ENCODE measurements around the gene PLXNA2. TPM values are rescaled to one million over a fixed set of nuclear protein-coding genes. Genes with fewer than 3 reads are reported as not detected.

The PLXNA2 gene
- total RNA-seq, 1 donor from 2014 or later, result 0.82 TPM

GRCh38 chr1:208058756-208059155, 185.4 kb downstream of the PLXNA2 start:
- POLR2A ChIA-PET, result no interaction called here
- no peak for DNase-seq

GRCh38 chr1:208058267-208058666, 185.9 kb downstream of the PLXNA2 start:
- H3K36me3 Mint-ChIP-seq (ENCODE audit: low read depth), result no peaks in the 10 kb centered on the region
- peaks cover 6% of the 10 kb centered on the region for H3K27me3 Mint-ChIP-seq
- H3K4me3 Mint-ChIP-seq, result no peak overlapping the region
- H3K4me1 Mint-ChIP-seq, result no peaks in the 10 kb centered on the region
- no peak for ATAC-seq (ENCODE audit: low read depth)
- no peak overlapping the region for H3K27ac Mint-ChIP-seq
- POLR2A ChIA-PET, result no interaction called here
- DNase-seq, result no peak
- CTCF ChIA-PET, result no interaction called here
- no peak for TF ChIP-seq CTCF (IDR thresholded peaks at IDR 0.05)
- H3K9me3 Mint-ChIP-seq, result no peaks in the 10 kb centered on the region
- intact Hi-C loops (cut with micrococcal nuclease), result no loop called here

More at GRCh38 chr1:208058756-208059155, 185.4 kb downstream of the PLXNA2 start:
- H3K27me3 Mint-ChIP-seq, result peaks cover 6% of the 10 kb centered on the region
- H3K36me3 Mint-ChIP-seq (ENCODE audit: low read depth), result no peaks in the 10 kb centered on the region
- intact Hi-C loops (cut with micrococcal nuclease), result no loop called here
- no peaks in the 10 kb centered on the region for H3K4me1 Mint-ChIP-seq
- H3K27ac Mint-ChIP-seq, result no peak overlapping the region
- H3K9me3 Mint-ChIP-seq, result no peaks in the 10 kb centered on the region
- no peak for ATAC-seq (ENCODE audit: low read depth)
- CTCF ChIA-PET, result no interaction called here
- no peak for TF ChIP-seq CTCF (IDR thresholded peaks at IDR 0.05)
- no peak overlapping the region for H3K4me3 Mint-ChIP-seq

- no peak overlapping the region for H3K4me3 Mint-ChIP-seq
- H3K9me3 Mint-ChIP-seq, result no peaks in the 10 kb centered on the region
- H3K36me3 Mint-ChIP-seq (ENCODE audit: low read depth), result no peaks in the 10 kb centered on the region
- H3K27ac Mint-ChIP-seq, result no peak overlapping the region
- CTCF ChIA-PET, result no interaction called here
- H3K27me3 Mint-ChIP-seq, result peaks cover 3% of the 10 kb centered on the region
- intact Hi-C loops (cut with micrococcal nuclease), result no loop called here
- DNase-seq (no peak), ATAC-seq (ENCODE audit: low read depth) (no peak)
- no peaks in the 10 kb centered on the region for H3K4me1 Mint-ChIP-seq
- no peak for TF ChIP-seq CTCF (IDR thresholded peaks at IDR 0.05)
- POLR2A ChIA-PET, result no interaction called here
Measured at GRCh38 chr1:208057056-208057455, 187.1 kb downstream of the PLXNA2 start.

- H3K9me3 Mint-ChIP-seq, result no peaks in the 10 kb centered on the region
- H3K27me3 Mint-ChIP-seq, result peaks cover 6% of the 10 kb centered on the region
- no peak for TF ChIP-seq CTCF (IDR thresholded peaks at IDR 0.05)
- POLR2A ChIA-PET, result no interaction called here
- CTCF ChIA-PET, result no interaction called here
- DNase-seq (no peak), ATAC-seq (ENCODE audit: low read depth) (no peak)
- no peaks in the 10 kb centered on the region for H3K36me3 Mint-ChIP-seq (ENCODE audit: low read depth)
- H3K27ac Mint-ChIP-seq, result no peak overlapping the region
- H3K4me1 Mint-ChIP-seq, result no peaks in the 10 kb centered on the region
- intact Hi-C loops (cut with micrococcal nuclease), result no loop called here
- H3K4me3 Mint-ChIP-seq, result no peak overlapping the region
Measured at GRCh38 chr1:208055535-208055934, 188.6 kb downstream of the PLXNA2 start.

GRCh38 chr1:208054911-208055379, 189.2 kb downstream of the PLXNA2 start:
- H3K36me3 Mint-ChIP-seq (ENCODE audit: low read depth), result no peaks in the 10 kb centered on the region
- ATAC-seq (ENCODE audit: low read depth), result no peak
- TF ChIP-seq CTCF (IDR thresholded peaks at IDR 0.05), result no peak
- ChIA-PET CTCF (no interaction called here), POLR2A (no interaction called here)
- H3K27me3 Mint-ChIP-seq, result peaks cover 6% of the 10 kb centered on the region
- no peaks in the 10 kb centered on the region for H3K4me1 Mint-ChIP-seq
- intact Hi-C loops (cut with micrococcal nuclease), result no loop called here
- no peak overlapping the region for H3K27ac Mint-ChIP-seq
- no peak overlapping the region for H3K4me3 Mint-ChIP-seq
- no peaks in the 10 kb centered on the region for H3K9me3 Mint-ChIP-seq
- no peak for DNase-seq

All from activated B cell treated with CpG ODN at 0.5 μM for 24 hours (primary cell).